Brain microvascular endothelial cell (primary cell): Measurements from ENCODE around the gene AFP.

Experiments
- DNase-seq: peaks from one replicate; pipeline ENCODE4 v3.0.0-alpha.2; 2020
- H3K27ac ChIP-seq: fragments of 250-450 bp; sonication (Bioruptor Pico); 2 replicates; pipeline ENCODE4 v1.5.1; 2020; ENCODE audit warnings: mild to moderate bottlenecking, moderate library complexity
- H3K27me3 ChIP-seq: fragments of 250-450 bp; sonication (Bioruptor Pico); replicated peaks from 2 replicates; pipeline ENCODE4 v1.5.1; 2020; ENCODE audit warnings: mild to moderate bottlenecking
- H3K36me3 ChIP-seq: fragments of 250-450 bp; sonication (Bioruptor Pico); replicated peaks from 2 replicates; pipeline ENCODE4 v1.5.1; 2020; ENCODE audit warnings: mild to moderate bottlenecking
- H3K4me3 ChIP-seq: 2 replicates; pipeline ENCODE4 v1.5.1; 2011; ENCODE audit warnings: low read depth, mild to moderate bottlenecking, control low read depth, low read length, moderate library complexity
- CTCF ChIP-seq: IDR thresholded peaks from 2 replicates; pipeline ENCODE4 v1.5.1; 2011; ENCODE audit warnings: low read depth, mild to moderate bottlenecking, moderate library complexity, low read length, control low read depth, inconsistent platforms; ENCODE audit errors: missing control alignments
- in situ Hi-C: cut with HindIII; loops from 2 replicates; pipeline ENCODE4 v1.10.0; 2017; ENCODE audit warnings: low sequenced_read_pairs, low pct_ligation_motif_present

Gene AFP

GRCh38 chr4:73456177-73457022 is 20.4 kb downstream of the AFP start:
- no peak for DNase-seq
- no peaks in the 10 kb centered on the region for H3K36me3 ChIP-seq
- H3K27me3 ChIP-seq = no peaks in the 10 kb centered on the region
- no peak for TF ChIP-seq CTCF
- in situ Hi-C loops = no loop called here
- no peak overlapping the region for H3K4me3 ChIP-seq
- no peak overlapping the region for H3K27ac ChIP-seq

GRCh38 chr4:73458184-73459047 is 22.4 kb downstream of the AFP start:
- no peaks in the 10 kb centered on the region for H3K27me3 ChIP-seq
- no peaks in the 10 kb centered on the region for H3K36me3 ChIP-seq
- in situ Hi-C loops = no loop called here
- H3K27ac ChIP-seq = no peak overlapping the region
- no peak for TF ChIP-seq CTCF
- no peak overlapping the region for H3K4me3 ChIP-seq
- DNase-seq = no peak

- H3K27ac ChIP-seq = no peak overlapping the region
- in situ Hi-C loops = no loop called here
- H3K4me3 ChIP-seq = no peak overlapping the region
- no peaks in the 10 kb centered on the region for H3K36me3 ChIP-seq
- no peak for DNase-seq
- TF ChIP-seq CTCF = no peak
- H3K27me3 ChIP-seq = no peaks in the 10 kb centered on the region
Observed at GRCh38 chr4:73459048-73459421, 23.0 kb downstream of the AFP start.

- Histone ChIP-seq H3K36me3 (no peaks in the 10 kb centered on the region), H3K4me3 (no peak overlapping the region), H3K27me3 (no peaks in the 10 kb centered on the region), H3K27ac (no peak overlapping the region)
- DNase-seq = no peak
- no peak for TF ChIP-seq CTCF
- in situ Hi-C loops = no loop called here
Observed at GRCh38 chr4:73460913-73461522, 25.0 kb downstream of the AFP start.

- in situ Hi-C loops = no loop called here
- Histone ChIP-seq H3K36me3 (no peaks in the 10 kb centered on the region), H3K4me3 (no peak overlapping the region), H3K27ac (no peak overlapping the region), H3K27me3 (peaks cover 2% of the 10 kb centered on the region)
- no peak for DNase-seq
- no peak for TF ChIP-seq CTCF
Observed at GRCh38 chr4:73468170-73468569, 32.1 kb downstream of the AFP start.
